Measurements from ENCODE around the gene MAP3K2.

GRCh38 chr2:127429291-127429690 lies 41.5 kb upstream of the MAP3K2 start:
- TF ChIP-seq CTCF (conservative IDR thresholded peaks at IDR 0.05) (no peak), ZFX (IDR thresholded peaks at IDR 0.05) (no peak)
